GM10847 (cell line): ENCODE data around the gene FAAH2.

ENCODE experiments used
- POLR2A ChIP-seq: IDR thresholded peaks from 2 replicates; pipeline ENCODE4 v1.6.1; 2011; ENCODE audit not compliant: insufficient read length; ENCODE audit errors: extremely low read depth

Gene FAAH2

DNA sequence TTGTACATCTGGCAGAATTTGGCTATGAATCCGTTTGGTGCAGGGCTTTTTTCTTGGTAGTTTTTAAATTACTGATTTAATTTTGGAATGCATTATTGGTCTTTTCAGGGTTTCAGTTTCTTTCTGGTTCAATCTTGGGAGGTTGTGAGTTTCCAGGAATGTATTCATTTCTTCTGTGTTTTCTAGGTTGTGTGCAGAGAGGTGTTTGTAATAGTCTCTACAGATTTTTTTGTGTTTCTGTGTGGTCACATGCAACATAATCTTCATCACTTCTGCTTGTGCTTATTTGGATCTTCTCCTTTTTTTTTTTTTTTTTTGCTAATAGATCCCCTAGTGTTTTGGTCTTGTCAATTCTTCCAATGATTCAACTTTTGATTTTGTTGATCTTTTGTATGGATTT is 77.6 kb downstream of the FAAH2 start:
- TF ChIP-seq POLR2A: no peak

DNA sequence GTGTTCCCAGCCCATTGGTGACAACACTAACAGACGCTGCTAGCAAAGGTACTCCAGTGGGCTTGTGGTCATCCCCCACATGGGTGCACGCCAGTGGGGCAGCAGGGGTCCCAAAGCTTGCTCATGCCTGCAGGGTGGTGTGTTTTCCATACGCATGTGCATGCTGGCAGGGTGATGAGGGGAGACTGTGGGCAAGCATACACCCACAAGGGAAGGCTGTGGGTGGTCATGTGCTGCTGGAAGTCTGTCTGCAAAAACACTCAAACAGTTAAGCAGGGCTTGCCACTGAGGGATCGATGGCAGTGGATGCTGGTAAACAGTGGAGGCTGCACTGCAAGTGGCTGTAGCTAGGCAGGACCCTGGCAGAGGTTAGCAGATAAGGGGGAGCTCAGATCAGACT is 79.9 kb downstream of the FAAH2 start:
- TF ChIP-seq POLR2A: no peak

DNA sequence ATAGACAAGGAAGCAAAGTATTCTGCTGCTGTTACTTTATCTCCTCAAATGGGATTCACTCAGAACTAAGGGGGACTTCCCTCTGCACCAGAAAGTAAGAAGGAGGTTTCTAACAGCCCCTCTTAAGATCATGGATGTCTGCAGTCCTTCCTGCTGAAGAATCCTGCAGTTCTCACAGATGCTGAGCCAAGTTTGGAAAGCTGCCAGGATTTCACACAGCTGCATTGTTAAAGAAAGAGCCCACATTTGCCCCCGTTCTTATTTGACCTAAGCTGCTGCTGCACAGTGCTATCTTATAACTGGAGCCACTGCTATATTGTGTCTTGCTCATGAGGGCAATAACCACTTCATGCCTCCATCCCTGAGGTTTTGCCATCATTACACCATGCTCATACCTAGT is 81.1 kb downstream of the FAAH2 start:
- no peak for TF ChIP-seq POLR2A

DNA sequence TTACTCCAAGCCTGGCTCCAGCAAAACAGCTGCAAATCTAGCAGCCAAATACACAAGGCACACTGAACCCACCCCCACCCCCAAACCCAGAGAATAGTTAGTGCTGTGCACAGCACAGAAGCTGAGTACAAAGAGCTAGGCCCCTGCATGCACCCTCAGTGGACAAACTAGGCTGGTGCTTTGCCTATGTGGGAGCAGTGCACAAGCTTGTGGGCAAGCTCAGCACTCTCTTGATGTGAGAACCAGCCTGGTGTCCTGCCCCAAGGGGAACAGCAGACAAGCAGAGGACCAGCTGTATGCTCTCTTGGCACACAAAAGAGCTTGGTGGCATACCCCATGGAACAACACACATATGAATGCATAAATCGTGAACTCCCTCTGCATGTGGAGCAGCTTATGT is 81.7 kb downstream of the FAAH2 start:
- TF ChIP-seq POLR2A: no peak

- no peak for TF ChIP-seq POLR2A
Observed at GRCh38 chrX:57379296-57379695, 92.8 kb downstream of the FAAH2 start.

DNA sequence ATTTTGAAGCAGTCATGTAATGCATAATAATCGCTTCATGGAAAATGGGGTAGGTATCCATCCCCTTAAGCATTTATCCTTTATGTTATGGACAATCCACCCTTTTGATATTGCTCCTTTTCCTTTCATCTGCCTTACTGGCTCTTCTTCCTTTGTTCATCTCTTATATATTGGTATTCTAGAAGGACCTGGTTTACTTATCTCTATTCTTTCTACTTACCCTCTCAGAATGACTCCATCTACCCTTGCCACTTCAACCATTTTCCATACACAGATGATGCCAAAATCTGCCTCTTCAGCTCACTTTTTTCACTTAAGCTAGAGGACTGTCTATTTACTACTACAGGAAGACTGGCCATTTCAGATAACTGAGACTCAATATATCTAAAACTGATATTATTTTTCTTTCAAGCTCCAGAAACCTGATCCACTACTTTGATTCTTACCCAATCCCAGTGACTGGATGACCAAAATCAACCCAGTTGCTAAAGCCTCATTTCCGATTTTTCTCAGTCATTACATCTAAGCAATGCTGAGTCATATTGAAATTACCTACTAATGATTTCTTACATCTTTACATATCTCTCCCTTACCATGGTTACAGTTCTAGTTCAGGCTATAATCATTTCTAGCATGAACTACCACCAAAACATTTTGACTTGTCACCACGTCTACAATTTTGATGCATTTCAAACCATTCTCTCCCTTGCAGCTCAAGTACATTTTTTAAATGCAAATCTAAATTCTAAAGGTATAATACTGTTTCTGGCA is 93.7 kb downstream of the FAAH2 start:
- TF ChIP-seq POLR2A: no peak

DNA sequence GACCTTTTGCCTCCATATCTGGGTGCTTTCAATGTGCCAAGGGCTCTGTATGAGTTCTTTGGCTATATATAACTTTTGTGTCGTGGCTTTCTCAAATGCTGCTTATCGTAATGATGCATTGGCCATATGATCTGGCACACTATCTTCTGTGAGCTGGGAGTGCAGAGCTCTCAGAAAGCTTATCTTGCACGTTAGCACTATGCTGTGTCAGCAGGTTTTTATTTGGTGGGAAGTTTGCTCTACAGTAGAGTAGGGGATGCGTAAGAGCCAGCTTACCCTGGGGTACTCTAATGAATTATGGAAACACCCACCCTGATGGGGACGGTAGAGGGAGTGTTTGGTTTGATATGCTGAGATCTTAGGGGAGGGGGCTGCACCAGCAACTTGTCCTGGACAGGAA is 119.6 kb downstream of the FAAH2 start:
- no peak for TF ChIP-seq POLR2A

- no peak for TF ChIP-seq POLR2A
Observed at GRCh38 chrX:57417827-57418226, 131.3 kb downstream of the FAAH2 start.

GRCh38 chrX:57422289-57422688 is 135.8 kb downstream of the FAAH2 start:
- TF ChIP-seq POLR2A: no peak

DNA sequence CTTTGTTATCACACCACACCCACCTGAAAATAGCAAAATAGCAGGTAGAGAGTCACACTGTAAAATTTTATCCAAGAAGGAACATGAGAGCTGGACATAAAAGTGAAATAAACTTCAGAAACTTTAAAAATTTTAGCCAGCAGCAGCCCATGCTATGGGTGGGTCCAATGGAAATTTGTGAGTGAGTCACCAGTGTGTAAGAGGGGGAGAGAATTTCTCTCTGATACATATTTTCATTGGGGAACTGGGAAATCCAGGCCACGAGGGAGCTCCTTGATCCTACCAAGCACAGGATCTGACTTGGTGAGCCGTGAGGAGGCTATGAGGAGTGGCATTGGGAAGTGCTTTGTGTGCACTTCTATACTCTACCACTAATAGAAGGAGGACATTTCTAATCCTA is 136.3 kb downstream of the FAAH2 start:
- TF ChIP-seq POLR2A: no peak

GRCh38 chrX:57445076-57445475 is 158.6 kb downstream of the FAAH2 start:
- no peak for TF ChIP-seq POLR2A

DNA sequence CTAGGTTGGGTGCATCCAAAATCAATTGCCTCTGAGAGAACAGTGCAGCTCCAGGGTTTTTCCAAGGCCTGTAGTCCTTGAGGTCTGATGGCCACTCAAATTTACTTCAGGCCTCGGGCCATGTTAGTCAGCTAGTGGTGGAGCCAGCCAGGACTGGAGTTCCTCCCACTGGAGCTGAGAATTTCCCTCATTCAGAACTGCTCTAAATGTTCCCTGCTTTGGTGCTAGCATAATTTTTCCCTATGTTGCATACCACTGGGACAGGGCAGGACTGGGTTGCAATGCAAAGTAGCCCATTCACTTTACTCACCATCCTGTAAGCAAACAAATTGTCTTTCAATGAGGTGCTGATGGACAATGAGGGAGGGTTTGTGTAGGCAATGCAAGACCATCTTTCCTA is 159.3 kb downstream of the FAAH2 start:
- no peak for TF ChIP-seq POLR2A

DNA sequence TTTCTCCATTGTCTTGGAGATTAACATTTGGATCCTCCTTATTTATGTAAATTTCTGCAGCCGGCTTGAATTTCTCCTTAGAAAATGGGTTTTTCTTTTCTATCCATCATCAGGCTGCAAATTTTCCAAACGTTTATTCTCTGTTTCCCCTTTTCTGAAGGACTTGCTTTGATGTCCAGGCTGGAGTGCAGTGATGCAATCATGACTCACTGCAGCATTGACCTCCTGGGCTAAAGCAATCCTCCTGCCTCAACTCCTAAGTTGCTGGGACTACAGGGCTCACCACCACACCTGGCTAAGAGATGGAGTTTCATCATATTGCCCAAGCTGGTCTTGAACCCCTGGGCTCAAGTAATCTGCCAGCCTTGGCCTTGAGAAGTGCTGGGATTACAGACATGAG is 161.3 kb downstream of the FAAH2 start:
- no peak for TF ChIP-seq POLR2A

- no peak for TF ChIP-seq POLR2A
Observed at GRCh38 chrX:57451426-57452020, 165.0 kb downstream of the FAAH2 start.

GRCh38 chrX:57453901-57454300 is 167.4 kb downstream of the FAAH2 start:
- no peak for TF ChIP-seq POLR2A

- no peak for TF ChIP-seq POLR2A
Observed at GRCh38 chrX:57481514-57481913, 195.0 kb downstream of the FAAH2 start.

DNA sequence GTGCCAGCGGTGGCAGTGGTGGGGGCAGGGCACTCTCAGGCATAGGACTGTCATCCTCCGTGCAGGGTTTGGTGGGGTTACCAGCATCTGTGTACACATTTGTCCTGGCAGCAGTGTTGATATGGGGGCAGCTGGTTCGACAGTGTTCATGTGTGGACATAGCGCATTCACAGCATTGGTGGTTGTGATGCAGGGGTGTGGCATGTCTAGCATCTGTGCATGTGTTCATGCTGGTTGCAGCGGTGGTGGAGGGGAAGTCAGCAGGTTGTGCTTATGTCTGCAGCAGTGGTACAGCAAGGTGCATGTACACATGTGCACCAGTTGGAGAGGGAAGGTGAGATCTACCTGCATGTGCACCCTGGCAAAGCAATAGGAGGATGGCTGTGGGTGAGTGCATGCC is 230.0 kb downstream of the FAAH2 start:
- no peak for TF ChIP-seq POLR2A

DNA sequence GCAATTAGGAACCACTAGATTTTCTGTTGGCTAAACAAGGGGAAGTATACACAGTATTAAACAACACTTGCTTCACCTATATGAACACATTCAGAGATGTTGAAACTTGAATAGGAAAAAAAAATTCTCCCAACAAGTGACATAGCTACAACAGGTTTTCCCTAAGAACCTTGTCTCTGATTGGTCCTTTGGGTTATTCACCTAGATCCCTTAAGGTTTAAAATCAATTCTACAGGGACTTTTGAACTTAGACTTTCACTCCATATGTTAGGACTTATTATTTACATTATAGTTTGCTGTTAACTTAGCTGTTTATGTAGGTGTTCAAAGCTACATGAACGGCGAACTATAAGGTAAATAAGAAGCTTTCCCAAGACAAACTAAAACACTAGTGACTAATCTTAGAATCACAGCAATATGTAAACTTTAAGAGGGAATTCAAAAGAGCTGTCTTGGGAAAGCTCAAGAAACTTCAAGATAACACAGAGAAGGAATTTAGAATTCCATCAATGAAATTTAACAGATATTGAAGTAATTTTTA is 233.1 kb downstream of the FAAH2 start:
- TF ChIP-seq POLR2A: no peak
